H1 (cell line): ENCODE measurements around the gene MAP3K10. TPM values are rescaled to one million over a fixed set of nuclear protein-coding genes. Genes with fewer than 3 reads are reported as not detected.

Experiments used
- PHF8 ChIP-seq: fragments of 200-600 bp; sonication (generic); conservative IDR thresholded peaks from 2 replicates; pipeline ENCODE4 v1.7.1; 2012; ENCODE audit warnings: low read depth, mild to moderate bottlenecking, inconsistent platforms, low read length, moderate library complexity
- polyA plus RNA-seq, 7 experiments: library from polyadenylated mRNA; depleted of rRNA in 3 of 7; stranded (reverse) in 5 of 7; unstranded in 2 of 7; fragments of >200 nt in 5 of 7; fragments of 200-250 nt in 2 of 7; gene quantifications; 1 replicate in 5 of 7; 2 replicates in 1 of 7; 4 replicates in 1 of 7; pipeline versions ENCODE4 v1.2.1 to v1.2.3, GENCODE V29; 2011 to 2013; ENCODE audit warnings: missing spikeins in 2 of 7, mixed read lengths in 2 of 7
- total RNA-seq: library from RNA; stranded (reverse); fragmentation: NEBNext Ultra II Directional; extraction: Animal tissue kit (Norgen Biotek cat#: 25700); gene quantifications from 2 replicates; pipeline ENCODE4 v1.2.1, GENCODE V29; 2021

MAP3K10 gene
- total and polyA plus RNA-seq, 2 of the 8 experiments (the other 6 are each of a cell fraction or from before 2014, with no cell fraction given) = 4.9 to 15.9 TPM

GRCh38 chr19:40200341-40201099, 9.3 kb downstream of the MAP3K10 start (continued):
- no peak for TF ChIP-seq PHF8
